Fibroblast of pulmonary artery (primary cell): ENCODE measurements around the gene MRPL30.

Experiments
- DNase-seq: peaks from one replicate; pipeline ENCODE4 v3.0.0-alpha.2; 2010; ENCODE audit warnings: low read depth
- H3K4me3 ChIP-seq: replicated peaks from 2 replicates; pipeline ENCODE4 v1.5.1; 2011; ENCODE audit warnings: low read depth, mild to moderate bottlenecking, control low read depth, low read length, moderate library complexity
- CTCF ChIP-seq: IDR thresholded peaks from 2 replicates; pipeline ENCODE4 v1.5.1; 2011; ENCODE audit warnings: mild to moderate bottlenecking, control low read depth, low read length, inconsistent platforms; ENCODE audit errors: missing control alignments

MRPL30 gene

GRCh38 chr2:99159594-99159993 lies 21.4 kb upstream of the MRPL30 start:
- TF ChIP-seq CTCF: no peak
- no peak overlapping the region for H3K4me3 ChIP-seq
- no peak for DNase-seq

GRCh38 chr2:99166218-99166617 lies 14.8 kb upstream of the MRPL30 start:
- H3K4me3 ChIP-seq: no peak overlapping the region
- no peak for DNase-seq
- TF ChIP-seq CTCF: no peak

- no peak for TF ChIP-seq CTCF
- no peak for DNase-seq
- no peak overlapping the region for H3K4me3 ChIP-seq
Measured at GRCh38 chr2:99169534-99169933, 11.4 kb upstream of the MRPL30 start.

- H3K4me3 ChIP-seq: no peak overlapping the region
- TF ChIP-seq CTCF: no peak
- DNase-seq: no peak
Measured at GRCh38 chr2:99171377-99172140, 9.4 kb upstream of the MRPL30 start.

- H3K4me3 ChIP-seq: peak overlapping the region; percentile 100
- DNase-seq: no peak
- no peak for TF ChIP-seq CTCF
Measured at GRCh38 chr2:99181624-99182000, 628 bp downstream of the MRPL30 start.

GRCh38 chr2:99183025-99183424 lies 2.0 kb downstream of the MRPL30 start:
- TF ChIP-seq CTCF: no peak
- H3K4me3 ChIP-seq: no peak overlapping the region
- DNase-seq: no peak

GRCh38 chr2:99184811-99185210 lies 3.8 kb downstream of the MRPL30 start:
- DNase-seq: no peak
- no peak overlapping the region for H3K4me3 ChIP-seq
- TF ChIP-seq CTCF: no peak
